ENCODE results near the gene RETREG3.

RETREG3 gene

DNA sequence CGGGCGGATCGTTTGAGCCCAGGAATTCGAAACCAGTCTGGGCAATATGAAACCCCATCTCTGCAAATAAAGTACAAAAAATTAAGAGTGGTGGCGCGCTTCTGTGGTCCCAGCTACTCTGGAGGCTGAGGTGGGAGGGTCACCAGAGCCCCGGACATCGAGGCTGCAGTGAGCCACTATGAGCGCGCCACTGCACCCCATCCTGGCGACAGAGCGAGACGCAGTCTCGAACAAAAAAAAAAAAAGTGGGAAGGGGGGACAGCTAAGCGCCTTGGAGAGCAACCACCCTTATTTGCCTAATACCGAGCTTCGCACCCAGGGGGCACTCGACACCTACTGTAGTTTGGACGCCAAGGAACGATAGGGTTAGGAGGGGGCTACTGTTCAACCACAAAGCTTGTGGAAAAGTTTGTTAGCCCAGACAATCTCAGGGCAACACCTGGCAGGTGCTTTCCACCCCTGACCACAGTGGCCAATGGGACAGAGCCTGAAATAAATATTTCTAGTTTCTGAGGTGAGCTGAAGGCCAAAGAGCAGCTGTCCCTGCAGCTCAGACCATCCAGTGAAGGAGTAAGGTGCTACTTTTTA lies 30.8 kb downstream of the RETREG3 start:
- Histone ChIP-seq H3K27me3 (no peaks in the 10 kb centered on the region), H3K9me3 (no peaks in the 10 kb centered on the region), H3K36me3 (peaks cover 66% of the 10 kb centered on the region), H3K27ac (peak overlapping the region; percentile 96), H3K4me3 (ENCODE audit: low read depth in 1 of 2, low read length in 1 of 2) (peak overlapping the region; percentile 70 to 74), H3K4me1 (ENCODE audit: control insufficient read depth in 1 of 2, insufficient read depth in 1 of 2, low read depth in 1 of 2, low read length in 1 of 2) (peaks cover 27 to 43% of the 10 kb centered on the region in 2 experiments)
- TF ChIP-seq, protein P1, sequence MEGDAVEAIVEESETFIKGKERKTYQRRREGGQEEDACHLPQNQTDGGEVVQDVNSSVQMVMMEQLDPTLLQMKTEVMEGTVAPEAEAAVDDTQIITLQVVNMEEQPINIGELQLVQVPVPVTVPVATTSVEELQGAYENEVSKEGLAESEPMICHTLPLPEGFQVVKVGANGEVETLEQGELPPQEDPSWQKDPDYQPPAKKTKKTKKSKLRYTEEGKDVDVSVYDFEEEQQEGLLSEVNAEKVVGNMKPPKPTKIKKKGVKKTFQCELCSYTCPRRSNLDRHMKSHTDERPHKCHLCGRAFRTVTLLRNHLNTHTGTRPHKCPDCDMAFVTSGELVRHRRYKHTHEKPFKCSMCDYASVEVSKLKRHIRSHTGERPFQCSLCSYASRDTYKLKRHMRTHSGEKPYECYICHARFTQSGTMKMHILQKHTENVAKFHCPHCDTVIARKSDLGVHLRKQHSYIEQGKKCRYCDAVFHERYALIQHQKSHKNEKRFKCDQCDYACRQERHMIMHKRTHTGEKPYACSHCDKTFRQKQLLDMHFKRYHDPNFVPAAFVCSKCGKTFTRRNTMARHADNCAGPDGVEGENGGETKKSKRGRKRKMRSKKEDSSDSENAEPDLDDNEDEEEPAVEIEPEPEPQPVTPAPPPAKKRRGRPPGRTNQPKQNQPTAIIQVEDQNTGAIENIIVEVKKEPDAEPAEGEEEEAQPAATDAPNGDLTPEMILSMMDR (IDR thresholded peaks at IDR 0.05) = peak; percentile 48

DNA sequence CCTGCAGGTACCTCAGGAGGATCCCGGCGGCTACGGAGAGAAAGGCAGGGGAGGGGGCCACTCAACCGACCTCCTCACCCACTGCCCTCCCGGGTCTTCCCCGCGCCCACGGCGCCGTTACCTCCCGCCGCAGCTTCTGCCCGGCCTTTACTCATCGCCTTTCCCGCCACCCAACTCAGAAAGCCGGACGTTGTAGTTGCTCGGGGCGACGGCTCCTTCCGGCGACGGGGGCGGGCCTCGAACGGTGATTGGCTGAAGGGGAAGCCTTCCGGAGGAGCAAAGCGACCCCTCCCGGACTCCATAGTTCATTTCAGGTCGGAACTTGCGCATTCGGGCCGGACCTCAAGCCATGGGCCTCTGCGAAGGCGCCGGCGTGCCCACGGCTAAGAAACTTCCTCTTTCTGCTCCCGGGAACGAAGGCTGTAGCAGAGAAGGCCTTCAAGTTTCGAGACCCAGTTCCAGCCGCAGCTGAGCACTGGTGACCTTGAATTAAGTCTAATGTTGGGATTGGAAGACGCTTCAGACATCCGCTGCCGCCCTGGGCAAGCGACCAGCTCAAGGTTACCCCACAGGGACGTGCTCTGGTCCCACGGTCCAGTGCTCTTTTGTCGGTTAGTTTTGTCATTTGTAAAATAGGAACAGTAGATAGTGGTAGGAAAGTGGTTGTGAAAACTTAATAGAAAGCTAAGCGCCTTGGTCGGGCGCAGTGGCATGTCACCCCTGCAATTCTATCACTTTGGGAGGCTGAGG lies 31.5 kb downstream of the RETREG3 start, which contains the start of gene PSMC3IP:
TSS of gene PSMC3IP (minus strand) at position 198 of the 750 bp plus-strand sequence. CDS start at position 155, 43 bp downstream.
- Histone ChIP-seq H3K36me3 (peaks cover 66% of the 10 kb centered on the region), H3K9me3 (no peaks in the 10 kb centered on the region), H3K27ac (peak within 1 kb of the TSS; percentile 96), H3K27me3 (no peaks in the 10 kb centered on the region), H3K4me1 (ENCODE audit: control insufficient read depth in 1 of 2, insufficient read depth in 1 of 2, low read depth in 1 of 2, low read length in 1 of 2) (peaks cover 33 to 49% of the 10 kb centered on the region in 2 experiments), H3K4me3 (ENCODE audit: low read depth in 1 of 2, low read length in 1 of 2) (peak within 1 kb of the TSS; percentile 70 to 74)
- TF ChIP-seq, protein P1 (IDR thresholded peaks at IDR 0.05) = peak; percentile 75

DNA sequence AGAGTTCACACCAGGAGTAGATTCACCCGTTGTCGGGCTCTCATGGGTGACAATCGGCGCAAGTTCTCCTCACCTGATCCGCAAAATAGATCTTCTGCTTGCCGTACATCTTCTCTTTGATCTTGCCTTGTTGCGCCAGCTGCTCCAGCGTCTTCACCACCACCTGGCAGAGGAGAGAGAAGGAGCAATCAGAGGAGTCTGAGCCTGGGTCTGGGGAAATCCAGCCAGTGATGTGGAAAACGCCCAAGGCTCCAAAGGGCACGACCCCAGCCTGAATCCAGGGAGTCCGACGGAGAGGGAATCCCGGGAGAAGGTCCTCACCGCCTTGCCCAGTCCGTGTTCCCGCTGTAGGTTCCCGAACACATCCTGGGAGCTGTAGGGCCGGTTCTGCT lies 32.0 kb downstream of the RETREG3 start:
- Histone ChIP-seq H3K4me3 (ENCODE audit: low read depth in 1 of 2, low read length in 1 of 2) (peak overlapping the region; percentile 70 to 74), H3K36me3 (peaks cover 66% of the 10 kb centered on the region), H3K9me3 (no peaks in the 10 kb centered on the region), H3K27me3 (no peaks in the 10 kb centered on the region), H3K4me1 (ENCODE audit: control insufficient read depth in 1 of 2, insufficient read depth in 1 of 2, low read depth in 1 of 2, low read length in 1 of 2) (peaks cover 34 to 50% of the 10 kb centered on the region in 2 experiments), H3K27ac (peak overlapping the region; percentile 96)
- TF ChIP-seq, protein P1 (IDR thresholded peaks at IDR 0.05) = no peak

DNA sequence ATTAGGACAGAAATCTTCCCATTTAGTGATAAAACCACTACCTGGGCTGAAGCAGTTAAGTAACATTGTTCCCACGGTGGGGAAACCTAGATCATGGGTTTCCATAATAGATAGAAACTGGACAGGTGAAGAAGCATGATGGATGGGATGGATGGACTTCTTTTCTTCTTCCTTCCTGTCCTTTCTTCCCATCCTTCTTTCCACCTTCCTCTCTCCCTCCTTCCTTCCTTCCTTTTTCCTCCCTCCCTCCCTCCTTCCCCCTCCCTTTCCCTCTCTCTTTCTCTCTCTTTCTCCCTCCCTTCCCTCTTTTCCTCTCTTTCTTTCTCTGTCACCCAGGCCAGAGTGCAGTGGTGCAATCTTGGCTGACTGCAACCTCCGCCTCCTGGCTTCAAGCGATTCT lies 34.7 kb downstream of the RETREG3 start:
- H3K36me3 ChIP-seq = peaks cover 68% of the 10 kb centered on the region
- H3K27ac ChIP-seq = no peak overlapping the region
- no peaks in the 10 kb centered on the region for H3K9me3 ChIP-seq
- no peak overlapping the region for H3K4me3 ChIP-seq (ENCODE audit: low read depth in 1 of 2, low read length in 1 of 2)
- H3K27me3 ChIP-seq = no peaks in the 10 kb centered on the region
- peaks cover 34 to 42% of the 10 kb centered on the region in 2 experiments for H3K4me1 ChIP-seq (ENCODE audit: control insufficient read depth in 1 of 2, insufficient read depth in 1 of 2, low read depth in 1 of 2, low read length in 1 of 2)
- TF ChIP-seq, protein P1 (IDR thresholded peaks at IDR 0.05) = no peak

DNA sequence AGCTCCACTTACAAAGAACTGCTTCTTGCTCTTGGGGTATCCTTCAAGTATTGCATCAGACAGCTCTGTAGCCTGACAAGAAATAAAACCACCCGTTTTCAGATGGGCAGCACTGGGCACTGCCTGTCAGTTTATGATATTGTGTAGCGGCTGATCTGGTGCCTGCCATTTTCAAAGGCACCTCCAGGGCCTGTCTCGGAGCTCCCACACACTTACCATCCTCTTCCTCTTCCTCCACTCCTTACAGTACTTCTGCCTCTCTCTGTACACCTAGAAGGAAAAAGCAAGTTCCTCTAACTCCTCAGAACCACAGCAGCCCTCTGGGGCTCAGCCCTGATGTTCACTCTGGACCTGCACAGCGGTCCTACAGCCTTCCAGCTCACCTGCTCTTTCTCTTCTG lies 36.1 kb downstream of the RETREG3 start:
- H3K27me3 ChIP-seq = no peaks in the 10 kb centered on the region
- TF ChIP-seq, protein P1 (IDR thresholded peaks at IDR 0.05) = no peak
- H3K4me1 ChIP-seq (ENCODE audit: control insufficient read depth in 1 of 2, insufficient read depth in 1 of 2, low read depth in 1 of 2, low read length in 1 of 2) = peaks cover 36 to 44% of the 10 kb centered on the region in 2 experiments
- no peaks in the 10 kb centered on the region for H3K9me3 ChIP-seq
- H3K27ac ChIP-seq = peak overlapping the region; percentile 70
- H3K36me3 ChIP-seq = peaks cover 79% of the 10 kb centered on the region
- H3K4me3 ChIP-seq (ENCODE audit: low read depth in 1 of 2, low read length in 1 of 2) = no peak overlapping the region
